ENCODE data around the gene MUC6. TPM values are rescaled to one million over a fixed set of nuclear protein-coding genes. Genes with fewer than 3 reads are reported as not detected.
"Not testable (repeated sequence)": the region's sequence is repeated elsewhere in the genome, so short reads cannot be mapped to it uniquely, and the experiment has no call there.

The MUC6 gene
- total and polyA plus RNA-seq, 3 donors from 2014 or later = 0.16 to 1.5 (median 0.19) TPM

DNA sequence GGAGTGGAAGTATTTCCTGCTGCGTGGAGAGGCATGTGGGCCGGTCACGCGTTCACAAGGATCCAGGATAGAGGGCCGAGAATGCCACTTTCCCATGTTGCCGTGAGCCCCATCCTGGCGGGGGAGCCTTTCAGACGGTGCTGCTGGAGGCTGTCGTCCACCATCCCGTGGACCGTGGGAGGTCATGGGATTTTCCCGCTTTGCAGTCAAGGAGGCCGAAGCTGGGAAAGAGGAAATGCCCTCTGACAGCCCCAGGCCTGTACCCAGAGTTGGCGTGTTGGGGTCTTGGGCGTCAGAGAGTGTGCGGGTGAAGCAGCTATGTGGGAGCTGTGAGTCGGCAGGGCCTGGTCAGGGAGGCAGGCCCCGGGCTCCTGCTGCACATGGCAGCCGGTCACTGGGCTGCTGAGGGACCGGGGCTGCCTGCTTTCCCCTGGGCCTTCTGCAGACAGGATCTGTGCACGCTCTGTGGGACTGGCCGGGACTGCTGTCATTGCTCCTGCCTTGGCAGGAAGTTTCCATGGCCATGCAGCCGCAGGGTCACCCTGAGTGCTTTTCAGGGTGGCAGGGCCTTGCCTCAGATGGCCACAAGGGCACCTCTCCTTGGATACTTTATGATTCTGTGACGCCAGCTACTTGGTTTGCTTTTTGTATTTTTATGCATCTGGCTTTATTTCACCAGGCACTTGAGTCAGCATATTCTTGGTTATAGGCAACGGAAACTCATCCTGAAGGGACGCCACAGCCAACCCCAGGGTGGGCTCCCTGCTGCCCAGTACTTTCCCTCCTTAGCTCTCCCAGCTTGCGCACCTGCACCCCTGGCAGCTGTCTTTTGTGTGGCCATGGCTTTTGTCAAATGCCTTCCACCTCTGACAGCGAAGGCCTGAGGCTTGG is 58.4 kb downstream of the MUC6 start:
- Histone ChIP-seq H3K4me1 (peaks cover 6% of the 10 kb centered on the region), H3K27me3 (no peaks in the 10 kb centered on the region), H3K27ac (no peak overlapping the region), H3K36me3 (ENCODE audit: low read depth, missing control alignments) (no peaks in the 10 kb centered on the region), H3K4me3 (no peak overlapping the region), H3K9me3 (no peaks in the 10 kb centered on the region)
- intact Hi-C loops (cut with DNase I; ENCODE audit: low total_unique reads) = no loop called here
- TF ChIP-seq POLR2A (IDR thresholded peaks at IDR 0.05) = no peak
- TF ChIP-seq, protein P1, sequence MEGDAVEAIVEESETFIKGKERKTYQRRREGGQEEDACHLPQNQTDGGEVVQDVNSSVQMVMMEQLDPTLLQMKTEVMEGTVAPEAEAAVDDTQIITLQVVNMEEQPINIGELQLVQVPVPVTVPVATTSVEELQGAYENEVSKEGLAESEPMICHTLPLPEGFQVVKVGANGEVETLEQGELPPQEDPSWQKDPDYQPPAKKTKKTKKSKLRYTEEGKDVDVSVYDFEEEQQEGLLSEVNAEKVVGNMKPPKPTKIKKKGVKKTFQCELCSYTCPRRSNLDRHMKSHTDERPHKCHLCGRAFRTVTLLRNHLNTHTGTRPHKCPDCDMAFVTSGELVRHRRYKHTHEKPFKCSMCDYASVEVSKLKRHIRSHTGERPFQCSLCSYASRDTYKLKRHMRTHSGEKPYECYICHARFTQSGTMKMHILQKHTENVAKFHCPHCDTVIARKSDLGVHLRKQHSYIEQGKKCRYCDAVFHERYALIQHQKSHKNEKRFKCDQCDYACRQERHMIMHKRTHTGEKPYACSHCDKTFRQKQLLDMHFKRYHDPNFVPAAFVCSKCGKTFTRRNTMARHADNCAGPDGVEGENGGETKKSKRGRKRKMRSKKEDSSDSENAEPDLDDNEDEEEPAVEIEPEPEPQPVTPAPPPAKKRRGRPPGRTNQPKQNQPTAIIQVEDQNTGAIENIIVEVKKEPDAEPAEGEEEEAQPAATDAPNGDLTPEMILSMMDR (IDR thresholded peaks at IDR 0.05) = no peak
- DNase-seq = no peak
- 84 to 92% methylated on average over 23 to 28 of the region's 28 CpGs for WGBS, 2 donors

DNA sequence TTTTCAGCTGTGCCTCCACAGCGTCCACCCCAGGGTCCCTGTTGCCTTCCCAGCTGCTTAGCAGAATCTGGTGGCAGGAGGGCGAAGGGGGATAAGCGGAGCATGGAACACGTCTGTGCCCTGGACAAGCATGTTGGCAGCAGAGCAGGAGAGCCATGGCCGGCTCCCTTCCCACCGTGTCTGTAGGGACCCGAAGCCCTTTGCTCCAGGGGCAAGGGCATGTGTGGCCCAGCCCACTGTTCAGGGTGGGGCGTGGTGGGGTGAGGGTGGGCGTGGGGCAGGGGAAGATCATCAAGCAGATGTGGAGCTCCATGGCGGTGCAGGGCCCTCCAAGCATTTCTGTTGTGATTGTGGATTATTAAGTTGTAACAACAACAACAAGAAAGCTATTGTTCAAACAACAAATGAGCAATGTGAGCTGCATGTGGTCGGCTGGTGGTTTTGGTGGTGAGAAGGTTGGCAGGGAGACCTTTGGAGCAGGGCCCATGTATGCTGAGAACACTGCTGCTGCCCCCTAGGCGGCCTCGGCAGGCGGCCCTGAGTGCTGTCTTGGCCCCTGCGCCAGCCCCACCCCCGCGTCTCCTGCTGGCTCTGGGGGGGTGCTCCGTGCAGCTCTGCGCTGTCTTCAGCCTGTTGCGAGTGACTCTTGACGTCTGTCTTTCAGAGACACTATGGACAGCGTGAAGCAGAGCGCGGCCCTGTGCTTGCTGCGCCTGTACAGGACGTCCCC is 59.9 kb downstream of the MUC6 start:
- peaks cover 6% of the 10 kb centered on the region for H3K4me1 ChIP-seq
- WGBS, 2 donors = 79 to 83% methylated on average over 16 to 26 of the region's 26 CpGs
- H3K36me3 ChIP-seq (ENCODE audit: low read depth, missing control alignments) = no peaks in the 10 kb centered on the region
- no peak overlapping the region for H3K4me3 ChIP-seq
- no peak overlapping the region for H3K27ac ChIP-seq
- no peak for TF ChIP-seq POLR2A (IDR thresholded peaks at IDR 0.05)
- TF ChIP-seq, protein P1 (IDR thresholded peaks at IDR 0.05) = no peak
- DNase-seq = peak; percentile 71
- no peaks in the 10 kb centered on the region for H3K27me3 ChIP-seq
- no peaks in the 10 kb centered on the region for H3K9me3 ChIP-seq
- intact Hi-C loops (cut with DNase I; ENCODE audit: low total_unique reads) = no loop called here

DNA sequence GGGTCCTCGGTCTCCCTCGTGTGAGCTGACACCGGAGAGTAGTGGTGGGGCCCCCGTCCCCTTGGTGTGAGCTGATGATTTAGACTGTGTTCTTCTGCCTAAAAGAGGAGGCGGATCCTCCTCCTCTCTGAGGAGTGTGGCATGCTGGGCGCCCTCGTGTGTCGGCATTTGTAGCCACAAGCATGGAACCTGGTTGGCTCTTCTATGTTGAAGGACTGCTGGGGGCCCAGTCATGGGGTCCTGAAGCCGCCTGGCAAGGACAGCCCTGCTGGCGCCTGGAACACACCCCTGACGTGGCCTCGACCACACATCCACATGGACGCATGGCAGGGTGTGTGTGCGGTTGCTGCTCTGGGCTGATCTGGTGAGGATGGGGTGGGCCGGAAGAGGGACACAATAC is 60.7 kb downstream of the MUC6 start:
- H3K4me3 ChIP-seq = no peak overlapping the region
- intact Hi-C loops (cut with DNase I; ENCODE audit: low total_unique reads) = no loop called here
- H3K36me3 ChIP-seq (ENCODE audit: low read depth, missing control alignments) = no peaks in the 10 kb centered on the region
- no peak overlapping the region for H3K27ac ChIP-seq
- H3K4me1 ChIP-seq = peaks cover 6% of the 10 kb centered on the region
- 82 to 87% methylated on average over 5 to 15 of the region's 15 CpGs for WGBS, 2 donors
- DNase-seq = no peak
- no peak for TF ChIP-seq POLR2A (IDR thresholded peaks at IDR 0.05)
- TF ChIP-seq, protein P1 (IDR thresholded peaks at IDR 0.05) = no peak
- H3K27me3 ChIP-seq = no peaks in the 10 kb centered on the region
- no peaks in the 10 kb centered on the region for H3K9me3 ChIP-seq

DNA sequence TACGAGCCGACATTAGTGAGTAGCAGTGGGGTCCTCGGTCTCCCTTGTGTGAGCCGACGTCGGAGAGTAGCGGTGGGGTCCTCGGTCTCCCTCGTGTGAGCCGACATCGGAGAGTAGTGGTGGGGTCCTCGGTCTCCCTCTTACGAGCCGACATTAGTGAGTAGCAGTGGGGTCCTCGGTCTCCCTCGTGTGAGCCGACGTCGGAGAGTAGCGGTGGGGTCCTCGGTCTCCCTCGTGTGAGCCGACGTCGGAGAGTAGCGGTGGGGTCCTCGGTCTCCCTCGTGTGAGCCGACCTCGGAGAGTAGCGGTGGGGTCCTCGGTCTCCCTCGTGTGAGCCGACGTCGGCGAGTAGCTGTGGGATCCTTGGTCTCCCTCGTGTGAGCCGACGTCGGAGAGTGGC is 61.1 kb downstream of the MUC6 start:
- H3K36me3 ChIP-seq (ENCODE audit: low read depth, missing control alignments); H3K4me1 ChIP-seq; intact Hi-C loops (cut with DNase I; ENCODE audit: low total_unique reads); H3K9me3 ChIP-seq; H3K4me3 ChIP-seq; H3K27me3 ChIP-seq; H3K27ac ChIP-seq; DNase-seq: not testable (repeated sequence)
- 90% methylated on average over 37 to 41 of the region's 41 CpGs for WGBS, 2 donors

DNA sequence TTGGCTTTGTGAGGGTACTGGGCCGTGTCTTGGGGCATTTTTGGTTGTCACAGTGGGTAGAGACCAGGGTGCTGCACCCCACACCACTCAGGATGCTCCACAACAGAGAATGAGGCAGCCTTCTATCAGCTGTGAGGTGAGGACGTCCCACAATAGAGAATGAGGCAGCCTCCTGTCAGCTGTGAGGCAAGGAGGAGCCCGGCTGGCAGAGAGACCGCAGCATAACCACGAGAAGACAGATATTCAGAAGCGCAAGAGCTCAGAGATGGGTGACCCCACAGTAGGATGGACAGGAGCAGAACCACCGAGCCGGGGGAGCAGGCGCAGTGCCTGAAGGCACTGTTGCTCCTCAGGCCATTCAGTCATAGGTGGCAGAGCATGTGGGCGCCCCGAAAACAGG is 63.3 kb downstream of the MUC6 start:
- WGBS, 2 donors = 92 to 96% methylated on average over 9 to 11 of the region's 11 CpGs
- Histone ChIP-seq H3K4me1 (peaks cover 6% of the 10 kb centered on the region), H3K4me3 (no peak overlapping the region), H3K27ac (no peak overlapping the region), H3K27me3 (no peaks in the 10 kb centered on the region), H3K36me3 (ENCODE audit: low read depth, missing control alignments) (no peaks in the 10 kb centered on the region), H3K9me3 (no peaks in the 10 kb centered on the region)
- intact Hi-C loops (cut with DNase I; ENCODE audit: low total_unique reads) = no loop called here
- DNase-seq = no peak
- TF ChIP-seq POLR2A (IDR thresholded peaks at IDR 0.05) = no peak
- TF ChIP-seq, protein P1 (IDR thresholded peaks at IDR 0.05) = no peak

Measured in testis (tissue), 3 donors.